ENCODE results near the gene TM9SF2. TPM values are rescaled to one million over a fixed set of nuclear protein-coding genes. Genes with fewer than 3 reads are reported as not detected.

The TM9SF2 gene
- total RNA-seq, 2 experiments from 2014 or later: 37.2 to 38.2 TPM

- CTCF ChIA-PET: interaction anchor here (0.6 to 1.8 kb wide), 16 partner anchors 14 to 1069 kb away, joined by 3 to 7 read pairs (median 4); partner anchors contain the start of genes GGACT, TM9SF2 and TMTC4
- Histone ChIP-seq H3K27ac (ENCODE audit: low read depth in 1 of 2, low read length in 2 of 2) (peak overlapping the region; percentile 37 to 60), H3K4me3 (ENCODE audit: low read length) (peak overlapping the region; percentile 73), H3K27me3 (ENCODE audit: control insufficient read depth in 1 of 2, insufficient read depth in 2 of 2, low read length in 2 of 2) (no peaks in the 10 kb centered on the region), H3K36me3 (ENCODE audit: insufficient read depth, low read length) (no peaks in the 10 kb centered on the region), H3K4me1 (ENCODE audit: insufficient read depth, low read length) (peaks cover 38% of the 10 kb centered on the region), H3K9me3 (ENCODE audit: control insufficient read depth in 1 of 2, insufficient read depth in 1 of 2, low read length in 2 of 2) (no peaks in the 10 kb centered on the region)
- Mint-ChIP-seq H3K36me3 (ENCODE audit: low read depth) (no peaks in the 10 kb centered on the region), H3K9me3 (no peaks in the 10 kb centered on the region), H3K27me3 (no peaks in the 10 kb centered on the region), H3K27ac (peak overlapping the region; percentile 91), H3K4me1 (ENCODE audit: low read depth) (peaks cover 62% of the 10 kb centered on the region), H3K4me3 (peak overlapping the region; percentile 96)
- ATAC-seq (ENCODE audit: poor library complexity) (peak; percentile 57), DNase-seq (peak; percentile 23 to 79 (median 45))
- TF ChIP-seq CTCF (IDR thresholded peaks at IDR 0.05): peak; percentile 42
- POLR2A ChIA-PET: interaction anchor here (0.7 to 2.3 kb wide), 14 partner anchors 41 to 1069 kb away, joined by 3 to 29 read pairs (median 3); partner anchors contain the start of genes TM9SF2, TMTC4 and UBAC2
- intact Hi-C loops (cut with DNase I, micrococcal nuclease): loop anchor here (2.0 to 10.0 kb wide), 8 partner anchors 51 to 1067 kb away; partner anchors contain the start of genes GGACT (in 1 of the 2), TM9SF2 (in 1 of the 2) and UBAC2 (in 1 of the 2)
Observed at GRCh38 chr13:99605420-99606323, 104.4 kb downstream of the TM9SF2 start.

- Histone ChIP-seq H3K4me3 (ENCODE audit: low read length) (peak within 1 kb of the TSS; percentile 73), H3K36me3 (ENCODE audit: insufficient read depth, low read length) (no peaks in the 10 kb centered on the region), H3K4me1 (ENCODE audit: insufficient read depth, low read length) (peaks cover 32% of the 10 kb centered on the region), H3K27me3 (ENCODE audit: control insufficient read depth in 1 of 2, insufficient read depth in 2 of 2, low read length in 2 of 2) (no peaks in the 10 kb centered on the region), H3K9me3 (ENCODE audit: control insufficient read depth in 1 of 2, insufficient read depth in 1 of 2, low read length in 2 of 2) (no peaks in the 10 kb centered on the region), H3K27ac (ENCODE audit: low read depth in 1 of 2, low read length in 2 of 2) (peak within 1 kb of the TSS; percentile 37 to 83)
- ChIA-PET CTCF (interaction anchor here (0.6 to 1.8 kb wide), 14 partner anchors 13 to 1068 kb away, joined by 3 to 7 read pairs (median 4); partner anchors contain the start of genes GGACT, TM9SF2 and TMTC4), POLR2A (interaction anchor here (0.5 to 2.3 kb wide), 17 partner anchors 40 to 1068 kb away, joined by 3 to 29 read pairs (median 3); partner anchors contain the start of genes TM9SF2, TMTC4 and UBAC2)
- peak; percentile 4 for TF ChIP-seq CTCF (IDR thresholded peaks at IDR 0.05)
- Mint-ChIP-seq H3K36me3 (ENCODE audit: low read depth) (no peaks in the 10 kb centered on the region), H3K4me1 (ENCODE audit: low read depth) (peaks cover 62% of the 10 kb centered on the region), H3K27me3 (no peaks in the 10 kb centered on the region), H3K4me3 (peak within 1 kb of the TSS; percentile 96), H3K9me3 (no peaks in the 10 kb centered on the region), H3K27ac (peak within 1 kb of the TSS; percentile 91)
- ATAC-seq (ENCODE audit: poor library complexity) (peak; percentile 88), DNase-seq (peak; percentile 85 to 97 (median 92))
- intact Hi-C loops (cut with DNase I, micrococcal nuclease): loop anchor here (2.0 to 10.0 kb wide), 8 partner anchors 50 to 1066 kb away; partner anchors contain the start of genes GGACT (in 1 of the 2), TM9SF2 (in 1 of the 2) and UBAC2 (in 1 of the 2)
Observed at GRCh38 chr13:99606324-99607066, 105.2 kb downstream of the TM9SF2 start, which contains the start of gene CLYBL. Gene CLYBL (plus strand): TSS chr13:99606690.

- TF ChIP-seq CTCF (IDR thresholded peaks at IDR 0.05): no peak
- H3K36me3 ChIP-seq (ENCODE audit: insufficient read depth, low read length): no peaks in the 10 kb centered on the region
- H3K4me1 Mint-ChIP-seq (ENCODE audit: low read depth): peaks cover 55% of the 10 kb centered on the region
- no peaks in the 10 kb centered on the region for H3K9me3 ChIP-seq (ENCODE audit: control insufficient read depth in 1 of 2, insufficient read depth in 1 of 2, low read length in 2 of 2)
- no peaks in the 10 kb centered on the region for H3K27me3 ChIP-seq (ENCODE audit: control insufficient read depth in 1 of 2, insufficient read depth in 2 of 2, low read length in 2 of 2)
- H3K36me3 Mint-ChIP-seq (ENCODE audit: low read depth): no peaks in the 10 kb centered on the region
- no peaks in the 10 kb centered on the region for H3K9me3 Mint-ChIP-seq
- H3K27me3 Mint-ChIP-seq: no peaks in the 10 kb centered on the region
- H3K4me3 Mint-ChIP-seq: peak overlapping the region; percentile 58
- intact Hi-C loops (cut with DNase I, micrococcal nuclease): loop anchor here (5.0 to 10.0 kb wide), 4 partner anchors 49 to 979 kb away; partner anchors contain the start of genes GGACT (in 1 of the 2) and UBAC2 (in 1 of the 2)
- peaks cover 29% of the 10 kb centered on the region for H3K4me1 ChIP-seq (ENCODE audit: insufficient read depth, low read length)
- H3K4me3 ChIP-seq (ENCODE audit: low read length): no peak overlapping the region
- CTCF ChIA-PET: no interaction called here
- DNase-seq: peak in 1 of 14 experiments; percentile 21
- H3K27ac Mint-ChIP-seq: peak overlapping the region; percentile 2
- H3K27ac ChIP-seq (ENCODE audit: low read depth in 1 of 2, low read length in 2 of 2): no peak overlapping the region
- ATAC-seq (ENCODE audit: poor library complexity): no peak
- POLR2A ChIA-PET: no interaction called here
Observed at GRCh38 chr13:99608345-99608744, 107.1 kb downstream of the TM9SF2 start.

Measured in CD4-positive, alpha-beta T cell (primary cell).